Measurements from ENCODE around the gene TRMT61B.

The TRMT61B gene

GRCh38 chr2:28855193-28855592 lies 14.9 kb downstream of the TRMT61B start:
- DNase-seq, result no peak

GRCh38 chr2:28842042-28842441 lies 28.1 kb downstream of the TRMT61B start:
- no peak for DNase-seq

- DNase-seq, result no peak
Observed at GRCh38 chr2:28838971-28839370, 31.1 kb downstream of the TRMT61B start.

GRCh38 chr2:28835781-28836180 lies 34.3 kb downstream of the TRMT61B start:
- DNase-seq, result no peak

- DNase-seq, result no peak
Observed at GRCh38 chr2:28833740-28834470, 36.2 kb downstream of the TRMT61B start.

GRCh38 chr2:28828382-28828781 lies 41.7 kb downstream of the TRMT61B start:
- no peak for DNase-seq

GRCh38 chr2:28824870-28825269 lies 45.2 kb downstream of the TRMT61B start:
- DNase-seq, result no peak

- DNase-seq, result no peak
Observed at GRCh38 chr2:28824207-28824606, 45.9 kb downstream of the TRMT61B start.

- DNase-seq, result no peak
Observed at GRCh38 chr2:28822036-28822435, 48.1 kb downstream of the TRMT61B start.

- DNase-seq, result peak; percentile 37 to 53
Observed at GRCh38 chr2:28821295-28821958, 48.7 kb downstream of the TRMT61B start.

- no peak for DNase-seq
Observed at GRCh38 chr2:28818053-28818452, 52.1 kb downstream of the TRMT61B start.

- peak; percentile 52 to 60 for DNase-seq
Observed at GRCh38 chr2:28810384-28811285, 59.5 kb downstream of the TRMT61B start, which contains the start of gene SPDYA. Gene SPDYA, plus strand, starts transcription at chr2:28810834. Its CDS starts 5,181 bp downstream, at chr2:28816015.

GRCh38 chr2:28809927-28810326 lies 60.2 kb downstream of the TRMT61B start:
- no peak for DNase-seq

- DNase-seq, result no peak
Observed at GRCh38 chr2:28802975-28803429, 67.1 kb downstream of the TRMT61B start.

- no peak for DNase-seq
Observed at GRCh38 chr2:28801726-28802125, 68.4 kb downstream of the TRMT61B start.
